Activated naive CD4-positive, alpha-beta T cell treated with anti-CD3 and anti-CD28 coated beads, Interleukin-2, amount 50 U/mL, for 16 hours (primary cell): ENCODE measurements around the gene PRKACA.

Experiments
- DNase-seq: peaks from one replicate; pipeline ENCODE4 v3.0.0-alpha.2; 2020

PRKACA gene

DNA sequence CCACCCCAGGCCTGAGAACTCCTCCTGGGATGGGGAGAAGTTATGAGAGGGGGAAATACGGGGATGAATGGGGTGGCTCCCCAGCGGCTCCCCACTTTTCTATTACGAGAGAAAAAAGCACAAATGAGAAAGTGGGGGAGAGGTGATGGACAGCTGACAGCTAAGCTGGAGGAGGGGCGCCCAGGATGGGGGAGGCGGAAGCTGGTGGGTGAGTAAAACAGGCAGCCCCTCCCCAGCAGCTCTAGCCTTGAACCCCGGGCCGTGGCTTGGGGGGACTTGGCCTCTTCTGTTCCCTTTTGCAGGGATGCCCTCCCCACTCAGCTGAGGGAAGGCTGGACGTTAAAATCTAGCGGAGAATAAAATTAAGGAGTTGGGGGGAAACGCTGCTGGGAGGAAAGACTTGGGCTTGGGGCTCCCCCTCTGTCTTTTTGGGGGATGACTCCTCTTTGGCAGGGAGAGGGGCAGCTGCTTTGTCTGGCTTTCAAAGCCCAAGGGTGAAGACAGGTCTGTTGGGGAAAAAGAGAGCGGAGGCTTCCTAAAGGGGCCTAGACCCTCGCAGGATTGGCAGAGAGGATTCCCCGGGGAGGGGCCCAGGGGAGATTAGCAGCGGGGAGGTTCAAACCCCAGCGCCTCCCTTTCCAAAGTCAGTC, 25.6 kb downstream of the PRKACA start:
- peak; percentile 51 for DNase-seq

DNA sequence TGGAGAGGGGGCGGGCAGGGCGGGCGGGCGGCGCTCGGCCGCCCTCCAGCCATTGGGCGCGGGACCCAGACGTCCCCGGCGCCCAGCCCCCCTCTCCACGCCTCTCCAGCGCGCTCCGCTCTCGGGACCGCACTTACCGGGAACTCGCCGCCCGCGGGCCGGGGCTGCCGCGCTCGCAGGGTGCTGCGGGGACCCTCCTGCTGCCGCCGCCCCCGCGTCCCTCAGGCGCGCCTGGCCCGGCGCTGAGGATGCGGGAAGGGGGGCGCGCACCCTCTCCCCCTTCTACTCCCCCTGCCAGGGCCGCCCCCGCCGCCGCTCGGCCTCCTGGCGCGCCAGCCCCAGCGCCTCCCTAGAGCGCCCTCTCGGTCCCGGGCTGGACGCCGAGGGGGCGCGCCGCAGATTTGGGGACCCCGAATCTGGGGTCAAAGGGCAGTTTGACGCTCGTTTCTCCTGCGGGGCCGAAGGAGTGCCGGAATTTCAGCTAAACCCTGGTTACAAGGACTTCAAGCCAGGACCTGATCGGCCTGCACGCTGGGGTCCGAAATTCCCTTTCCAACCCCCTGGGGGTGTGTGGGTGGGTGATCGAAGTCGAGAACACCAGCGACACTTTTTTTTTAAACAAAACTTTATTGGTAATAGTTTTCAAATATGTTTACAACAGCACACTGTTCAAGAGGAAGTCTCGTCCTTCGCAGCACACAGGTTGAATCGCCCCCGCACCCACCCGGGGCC, 26.3 kb downstream of the PRKACA start:
- peak; percentile 67 for DNase-seq

GRCh38 chr19:14090509-14091080, 27.0 kb downstream of the PRKACA start, which contains the start of gene SAMD1:
TSS of gene SAMD1 (minus strand) at chr19:14090751.
- peak; percentile 87 for DNase-seq

GRCh38 chr19:14089662-14090508, 27.7 kb downstream of the PRKACA start:
- peak; percentile 64 for DNase-seq

- peak; percentile 19 for DNase-seq
Measured at GRCh38 chr19:14089412-14089661, 28.2 kb downstream of the PRKACA start.

DNA sequence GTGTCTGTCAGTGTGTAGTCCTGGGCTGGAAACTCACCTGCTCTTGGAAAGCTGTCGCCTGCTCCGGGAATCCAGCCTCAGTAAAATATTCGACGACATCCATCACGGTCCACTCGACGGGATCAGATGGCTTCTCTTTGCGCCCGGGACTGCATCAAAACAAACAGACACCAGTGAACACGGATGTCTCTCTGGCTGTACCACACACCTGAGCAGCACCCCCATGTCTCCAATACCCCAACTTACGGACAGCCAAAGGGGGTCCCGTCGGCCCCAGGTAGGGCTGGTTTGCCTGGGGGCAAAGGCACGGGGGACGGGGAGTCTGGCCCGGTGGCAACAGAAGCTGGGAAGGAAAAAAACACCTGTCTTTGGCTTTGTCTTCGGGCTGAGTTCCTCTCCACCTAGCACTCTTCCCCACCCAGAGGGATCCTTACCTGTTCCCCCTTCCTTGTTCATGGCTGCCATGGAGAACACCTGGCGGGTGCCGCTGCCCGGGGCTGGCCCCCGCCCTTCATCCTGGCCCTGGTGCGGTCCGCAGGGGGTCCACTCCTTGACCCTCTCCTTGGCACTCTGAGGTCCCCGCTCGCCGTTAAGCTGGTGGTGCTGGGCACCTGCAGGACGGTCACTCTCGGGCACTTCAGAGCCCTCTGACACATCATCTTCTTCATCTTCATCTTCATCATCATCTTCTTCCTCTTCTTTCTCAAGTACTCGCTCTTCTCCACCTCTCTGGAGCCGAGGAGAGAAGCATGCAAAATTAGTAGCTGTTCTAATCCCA, 28.7 kb downstream of the PRKACA start:
- no peak for DNase-seq

GRCh38 chr19:14086098-14086497, 31.5 kb downstream of the PRKACA start:
- no peak for DNase-seq

GRCh38 chr19:14085309-14085995, 32.1 kb downstream of the PRKACA start, which contains the start of gene C19orf67:
TSS of gene C19orf67 (minus strand) at chr19:14085783. CDS start at chr19:14085627, 156 bp downstream.
- no peak for DNase-seq

DNA sequence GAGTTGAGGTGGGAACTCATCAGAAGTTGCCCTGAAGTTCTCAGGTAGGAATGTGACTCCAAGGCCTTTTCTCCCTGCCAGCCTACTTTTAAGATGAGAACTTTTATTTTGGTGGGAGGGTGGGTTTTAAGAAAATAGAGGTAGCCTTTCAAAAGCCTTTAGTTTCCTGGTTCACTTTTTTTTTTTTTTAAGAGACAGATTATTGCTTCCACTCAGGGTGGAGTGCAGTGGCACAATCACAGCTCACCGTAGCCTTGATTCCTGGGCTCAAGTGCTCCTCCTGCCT, 34.9 kb downstream of the PRKACA start:
- DNase-seq = no peak

DNA sequence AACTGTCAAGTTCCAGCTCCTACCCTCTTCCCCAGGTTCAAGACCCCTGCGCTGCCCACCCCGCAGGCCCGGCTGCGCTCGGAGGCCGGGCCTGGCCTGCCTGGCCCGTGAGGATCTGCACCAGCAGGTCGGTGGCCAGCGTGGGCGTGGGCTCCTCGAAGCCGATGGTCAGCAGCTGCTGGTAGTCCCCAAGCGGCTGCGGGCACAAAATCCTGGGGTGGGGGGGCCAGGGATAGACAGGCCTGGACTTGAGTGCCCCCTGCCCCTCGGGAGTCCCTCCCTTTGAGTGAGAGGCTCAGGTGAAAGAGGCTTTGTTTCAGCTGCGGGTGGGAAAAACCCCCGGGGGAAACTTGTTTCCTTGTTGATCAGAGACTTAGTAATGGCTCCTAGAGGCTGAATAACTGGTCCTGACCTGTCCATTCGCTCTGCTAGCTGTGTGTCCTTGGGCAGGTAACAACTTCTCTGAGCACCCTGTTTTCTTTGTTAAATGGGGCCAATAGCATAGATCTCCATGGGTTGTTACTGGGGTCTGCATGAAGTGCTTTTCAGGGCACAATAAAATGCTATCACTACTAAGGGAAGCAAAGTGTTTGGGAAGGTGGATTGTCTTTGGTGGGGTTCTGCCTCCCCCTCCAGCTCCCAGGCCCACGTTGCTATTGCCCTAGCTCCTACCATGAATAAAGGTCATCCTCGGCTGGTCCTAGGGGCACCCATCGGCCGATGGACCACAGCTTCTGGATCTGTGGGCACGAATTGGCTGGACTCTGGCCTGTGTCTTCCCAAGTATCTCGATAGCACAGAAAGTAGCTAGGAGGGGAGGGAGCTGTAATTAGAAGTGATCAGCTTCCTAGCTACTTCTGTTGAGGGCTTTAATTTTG, 35.5 kb downstream of the PRKACA start:
- DNase-seq = peak; percentile 31

DNA sequence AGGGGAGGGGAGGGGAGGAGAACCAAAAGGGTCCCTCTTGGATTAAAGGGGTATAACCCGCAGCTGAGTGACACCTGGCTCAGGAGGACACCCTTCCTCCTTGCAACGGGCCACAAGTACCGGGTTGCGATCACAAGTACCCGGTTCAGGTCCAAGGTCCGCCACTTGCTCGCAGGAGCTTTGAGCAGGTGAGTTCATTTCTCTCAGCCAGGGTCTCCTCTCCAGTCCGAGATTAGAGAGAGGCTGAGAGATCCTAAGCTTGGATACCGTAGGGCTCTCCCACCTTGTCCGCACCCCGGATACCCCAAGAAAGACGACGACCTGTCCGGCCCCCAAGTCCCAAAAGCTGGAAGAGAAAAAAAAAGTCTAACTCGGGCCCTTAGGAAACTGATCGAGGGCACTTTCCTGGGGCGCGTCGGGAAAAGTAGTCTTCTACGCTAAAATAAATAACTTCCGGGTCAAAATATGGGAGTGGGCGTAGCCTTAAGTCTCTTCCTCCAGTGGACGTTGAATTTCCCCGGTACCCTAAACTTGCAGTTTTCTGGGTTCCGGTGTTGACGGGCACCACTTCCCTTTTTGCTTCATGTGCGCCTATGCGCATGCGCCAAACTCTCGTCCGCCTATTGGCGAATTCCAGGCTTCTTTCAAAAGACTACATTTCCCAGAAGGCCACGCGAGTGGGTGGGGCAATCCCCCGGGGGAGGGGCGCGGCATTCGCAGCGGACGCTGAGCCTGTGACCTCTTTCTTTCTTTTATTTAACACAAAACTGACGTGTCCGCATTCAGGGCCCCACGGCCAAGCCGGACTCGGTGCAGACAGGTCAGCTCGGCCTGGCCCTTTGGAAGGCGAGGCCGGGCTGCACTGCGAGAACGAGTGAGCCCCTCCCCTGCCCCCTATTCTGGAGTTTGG, 36.4 kb downstream of the PRKACA start:
- peak; percentile 98 for DNase-seq

GRCh38 chr19:14078411-14078810, 39.2 kb downstream of the PRKACA start:
- DNase-seq = no peak

DNA sequence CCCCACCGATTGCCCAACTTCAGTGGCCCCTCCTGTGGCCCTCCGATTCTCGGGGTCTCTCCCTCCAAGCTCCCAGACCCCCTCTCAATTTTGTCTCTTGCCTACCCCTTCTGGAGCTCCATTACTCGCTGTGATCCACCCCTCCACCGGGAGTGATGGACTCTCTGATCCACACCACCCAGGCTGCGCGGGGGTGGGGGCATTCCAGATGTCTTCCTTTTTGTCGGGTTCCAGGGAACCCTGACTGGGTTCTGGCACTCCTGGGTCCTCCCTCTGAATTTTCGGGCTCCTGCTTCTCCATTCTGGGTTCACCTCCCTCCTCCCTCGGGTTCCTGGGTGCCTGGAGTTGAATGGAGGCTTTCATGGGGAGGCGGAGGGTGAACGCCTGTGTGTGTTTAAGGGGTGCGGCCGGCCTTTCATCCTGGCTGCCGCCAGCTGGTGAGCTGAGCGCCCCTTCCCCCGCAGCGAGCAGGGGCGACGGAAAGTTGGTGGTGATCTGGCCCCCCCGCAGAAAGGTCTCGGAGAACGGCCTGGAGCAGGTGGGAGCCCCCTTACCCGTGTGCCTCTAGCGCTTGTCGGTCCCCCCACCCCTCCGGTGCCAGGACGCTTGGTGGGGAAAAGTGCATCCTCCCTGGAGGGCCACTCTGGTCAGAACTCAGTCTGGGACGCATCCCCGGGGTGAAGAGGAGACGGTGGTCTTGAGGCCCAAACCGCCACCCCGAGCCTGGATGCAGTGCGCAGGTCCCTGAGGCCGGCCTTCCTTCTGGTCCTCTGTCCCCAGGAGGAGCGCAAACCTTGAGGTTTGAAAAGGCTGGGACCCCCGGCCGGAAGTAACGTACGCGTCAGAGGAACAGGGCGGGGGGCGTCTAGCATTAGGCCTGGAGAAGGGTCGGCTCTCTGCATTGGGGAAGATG, 43.4 kb downstream of the PRKACA start:
- no peak for DNase-seq

DNA sequence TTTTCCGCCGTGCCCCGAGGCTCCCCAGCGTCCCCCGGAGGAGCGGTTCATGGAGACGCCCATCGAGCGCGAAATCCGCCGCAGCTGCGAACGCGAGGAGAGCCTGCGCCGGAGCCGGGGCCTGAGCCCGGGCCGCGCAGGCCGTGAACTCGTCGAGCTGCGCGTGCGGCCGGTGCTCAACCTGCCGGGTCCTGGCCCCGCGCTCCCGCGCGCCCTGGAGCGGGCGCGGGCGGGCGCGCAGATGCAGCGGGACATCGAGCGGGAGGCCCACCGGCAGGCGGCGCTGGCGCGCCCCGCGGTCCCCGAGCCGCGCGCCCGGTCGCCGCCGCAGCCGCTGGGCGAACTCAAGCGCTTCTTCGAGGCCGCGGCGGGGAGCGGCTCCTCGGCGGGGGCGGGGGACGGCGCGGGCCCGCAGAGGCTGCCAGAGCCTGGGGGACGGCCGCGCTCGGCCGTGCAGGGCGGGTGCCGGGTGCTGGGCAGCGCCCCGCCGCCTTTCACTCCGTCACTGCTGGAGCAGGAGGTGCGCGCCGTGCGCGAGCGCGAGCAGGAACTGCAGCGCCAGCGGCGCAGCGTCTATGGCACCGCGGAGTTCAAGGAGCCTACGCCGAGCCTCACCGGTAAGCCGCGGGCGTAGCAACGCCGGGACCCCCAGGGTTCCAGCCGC, 44.2 kb downstream of the PRKACA start:
- peak; percentile 81 for DNase-seq

- no peak for DNase-seq
Measured at GRCh38 chr19:14072535-14073260, 44.9 kb downstream of the PRKACA start, which contains the start of gene MISP3. TSS of gene MISP3 (plus strand) at chr19:14072786. CDS start at chr19:14073310, 524 bp downstream.

DNA sequence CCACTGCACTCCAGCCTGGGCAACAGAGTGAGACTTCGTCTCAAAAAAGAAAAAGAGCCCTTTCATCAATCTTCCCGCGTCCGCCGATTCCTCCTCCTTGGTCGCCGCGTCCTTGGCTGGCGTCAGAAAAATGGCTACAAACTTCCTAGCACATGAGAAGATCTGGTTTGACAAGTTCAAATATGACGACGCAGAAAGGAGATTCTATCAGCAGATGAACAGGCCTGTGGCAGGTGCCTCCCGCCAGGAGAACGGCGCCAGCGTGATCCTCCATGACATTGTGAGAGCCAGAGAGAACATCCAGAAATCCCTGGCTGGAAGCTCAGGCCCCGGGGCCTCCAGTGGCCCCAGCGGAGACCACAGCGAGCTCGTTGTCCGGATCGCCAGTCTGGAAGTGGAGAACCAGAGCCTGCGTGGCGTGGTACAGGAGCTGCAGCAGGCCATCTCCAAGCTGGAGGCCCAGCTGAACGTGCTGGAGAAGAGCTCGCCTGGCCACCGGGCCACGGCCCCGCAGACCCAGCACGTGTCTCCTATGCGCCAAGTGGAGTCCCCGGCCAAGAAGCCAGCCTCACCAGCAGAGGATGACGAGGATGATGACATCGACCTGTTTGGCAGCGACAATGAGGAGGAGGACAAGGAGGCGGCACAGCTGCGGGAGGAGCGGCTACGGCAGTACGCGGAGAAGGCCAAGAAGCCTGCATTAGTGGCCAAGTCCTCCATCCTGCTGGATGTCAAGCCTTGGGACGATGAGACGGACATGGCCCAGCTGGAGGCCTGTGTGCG, 47.1 kb downstream of the PRKACA start:
- DNase-seq = no peak

GRCh38 chr19:14066134-14066533, 51.4 kb downstream of the PRKACA start:
- DNase-seq = no peak
